Left renal cortex interstitium (tissue), 4 donors: ENCODE measurements around the gene ZNF710. TPM values are rescaled to one million over a fixed set of nuclear protein-coding genes. Genes with fewer than 3 reads are reported as not detected.
A peak's percentile ranks its signal among the peaks of the same experiment; 100 is the strongest.
"Not testable (repeated sequence)": the region's sequence is repeated elsewhere in the genome, so short reads cannot be mapped to it uniquely, and the experiment has no call there.

Source experiments
- DNase-seq, 4 donors: peaks; one replicate each; pipeline ENCODE4 v3.0.0-alpha.2; 2013; ENCODE audit warnings: low read depth in 4 of 4, low spot score in 2 of 4, missing footprints in 1 of 4
- polyA plus RNA-seq, 4 donors: library from polyadenylated mRNA; unstranded; fragments of 120-200 nt; gene quantifications; one replicate each; pipeline ENCODE4 v1.2.1, GENCODE V29; 2013; ENCODE audit not compliant: insufficient read length in 4 of 4

Gene ZNF710
- polyA plus RNA-seq, 4 donors: 18.3 to 24.6 (median 19.9) TPM

- DNase-seq: no peak
Measured at GRCh38 chr15:90099868-90100831, 99.0 kb downstream of the ZNF710 start.

GRCh38 chr15:90101130-90101968 is 100.2 kb downstream of the ZNF710 start:
- DNase-seq: peak in 2 of 4 donors; percentile 28 to 40

- peak; percentile 64 to 78 (median 69) for DNase-seq
Measured at GRCh38 chr15:90101969-90102890, 101.1 kb downstream of the ZNF710 start, which contains the start of gene IDH2. Gene IDH2 (minus strand): TSS chr15:90102468. CDS start chr15:90102390, 78 bp downstream.

GRCh38 chr15:90103701-90104329 is 102.7 kb downstream of the ZNF710 start:
- no peak for DNase-seq

GRCh38 chr15:90104551-90104950 is 103.4 kb downstream of the ZNF710 start:
- DNase-seq: no peak

- no peak for DNase-seq
Measured at GRCh38 chr15:90105521-90105920, 104.4 kb downstream of the ZNF710 start.

GRCh38 chr15:90106522-90107117 is 105.5 kb downstream of the ZNF710 start:
- no peak for DNase-seq

- DNase-seq: not testable (repeated sequence)
Measured at GRCh38 chr15:90108038-90108437, 106.9 kb downstream of the ZNF710 start.

GRCh38 chr15:90109163-90109751 is 108.1 kb downstream of the ZNF710 start:
- not testable (repeated sequence) for DNase-seq

- no peak for DNase-seq
Measured at GRCh38 chr15:90113166-90113565, 112.0 kb downstream of the ZNF710 start.

GRCh38 chr15:90114451-90114901 is 113.4 kb downstream of the ZNF710 start:
- no peak for DNase-seq

GRCh38 chr15:90115783-90116182 is 114.7 kb downstream of the ZNF710 start:
- DNase-seq: no peak

GRCh38 chr15:90119367-90119766 is 118.2 kb downstream of the ZNF710 start:
- DNase-seq: no peak

GRCh38 chr15:90121086-90121485 is 120.0 kb downstream of the ZNF710 start:
- no peak for DNase-seq

GRCh38 chr15:90124507-90124906 is 123.4 kb downstream of the ZNF710 start:
- no peak for DNase-seq

- DNase-seq: no peak
Measured at GRCh38 chr15:90126022-90126421, 124.9 kb downstream of the ZNF710 start.

- no peak for DNase-seq
Measured at GRCh38 chr15:90126596-90127435, 125.7 kb downstream of the ZNF710 start.

- DNase-seq: no peak
Measured at GRCh38 chr15:90130291-90130690, 129.2 kb downstream of the ZNF710 start.
